GM23338 (cell line): ENCODE results near the gene TMEM214.
A peak's percentile ranks its signal among the peaks of the same experiment; 100 is the strongest.

Source experiments
- CTCF ChIP-seq, 2 experiments: fragments of 200-600 bp in 1 of 2; sonication (generic) in 1 of 2; conservative IDR thresholded peaks; 2 replicates each; pipeline versions ENCODE4 v1.5.1 to v1.6.1; 2016 to 2017; ENCODE audit warnings: antibody characterized with exemption in 2 of 2, low read depth in 2 of 2, mild to moderate bottlenecking in 2 of 2, moderate library complexity in 1 of 2
- EZH2 ChIP-seq: fragments of 200-600 bp; sonication (generic); IDR thresholded peaks from one replicate; pipeline ENCODE4 v1.8.0; 2017; ENCODE audit warnings: antibody characterized with exemption, mild to moderate bottlenecking, low read depth; ENCODE audit not compliant: unreplicated experiment
- POLR2AphosphoS5 ChIP-seq: IDR thresholded peaks from 2 replicates; pipeline ENCODE4 v1.6.1; 2016; ENCODE audit warnings: antibody characterized with exemption, low read depth
- REST ChIP-seq: IDR thresholded peaks from one replicate; pipeline ENCODE4 v1.6.1; 2018; ENCODE audit warnings: antibody characterized with exemption; ENCODE audit not compliant: unreplicated experiment

GRCh38 chr2:27024812-27025211 is 8.0 kb upstream of the TMEM214 start:
- TF ChIP-seq CTCF (conservative IDR thresholded peaks at IDR 0.05; ENCODE audit: low read depth in 2 of 2) (peak in 1 of 2 experiments; percentile 52; a peak in 3 of 4 replicates), EZH2 (no peak), POLR2AphosphoS5 (no peak), REST (no peak)
